CD8-positive, alpha-beta memory T cell (primary cell): ENCODE measurements around the gene PRKG1. TPM values are rescaled to one million over a fixed set of nuclear protein-coding genes. Genes with fewer than 3 reads are reported as not detected.

Experiments
- CTCF ChIA-PET: fragments of 350-600 bp; sonication (Branson Sonifier 250); formaldehyde crosslinking; loops from one replicate; lab custom pipeline; 2021; ENCODE audit warnings: antibody characterized with exemption; lab: Charles Lee
- POLR2A ChIA-PET: fragments of 350-600 bp; sonication (Branson Sonifier 250); formaldehyde crosslinking; loops from one replicate; lab custom pipeline; 2021; ENCODE audit warnings: antibody characterized with exemption; lab: Charles Lee
- DNase-seq, 5 donors: peaks; one replicate each; pipeline versions ENCODE4 v3.0.0 to v3.0.0-alpha.2; 2020 to 2022; ENCODE audit warnings: mixed read lengths in 1 of 5
- H3K27ac ChIP-seq: one replicate; pipeline ENCODE4 v1.7.0; 2013; ENCODE audit warnings: low read depth, mild to moderate bottlenecking, low read length, moderate library complexity
- H3K27me3 ChIP-seq: 2 replicates; pipeline ENCODE4 v1.7.0; 2013; ENCODE audit warnings: low read length, mild to moderate bottlenecking; ENCODE audit not compliant: insufficient read depth, poor library complexity, severe bottlenecking
- H3K36me3 ChIP-seq: 2 replicates; pipeline ENCODE4 v1.7.0; 2013; ENCODE audit warnings: mild to moderate bottlenecking, low read length, moderate library complexity; ENCODE audit not compliant: insufficient read depth
- H3K4me1 ChIP-seq: 2 replicates; pipeline ENCODE4 v1.7.0; 2013; ENCODE audit warnings: mild to moderate bottlenecking, low read length, moderate library complexity; ENCODE audit not compliant: insufficient read depth
- H3K4me3 ChIP-seq: 2 replicates; pipeline ENCODE4 v1.7.0; 2013; ENCODE audit warnings: mild to moderate bottlenecking, low read length
- H3K9me3 ChIP-seq: 2 replicates; pipeline ENCODE4 v1.7.0; 2013; ENCODE audit warnings: mild to moderate bottlenecking, low read length
- H3K27ac Mint-ChIP-seq, 8 donors: one replicate each; pipeline ENCODE4 v1.8.0; 2020 to 2021; ENCODE audit warnings: mixed read lengths in 8 of 8, mild to moderate bottlenecking in 6 of 8, inconsistent platforms in 3 of 8, moderate library complexity in 3 of 8
- H3K27me3 Mint-ChIP-seq, 2 donors: one replicate each; pipeline ENCODE4 v1.8.0; 2020 to 2021; ENCODE audit warnings: mixed read lengths in 2 of 2, mild to moderate bottlenecking in 1 of 2, moderate library complexity in 1 of 2
- H3K36me3 Mint-ChIP-seq, 3 donors: one replicate each; pipeline ENCODE4 v1.8.0; 2020 to 2021; ENCODE audit warnings: mixed read lengths in 3 of 3, inconsistent platforms in 1 of 3, mild to moderate bottlenecking in 1 of 3
- H3K4me1 Mint-ChIP-seq, 3 donors: one replicate each; pipeline ENCODE4 v1.8.0; 2020 to 2021; ENCODE audit warnings: mixed read lengths in 3 of 3, inconsistent platforms in 1 of 3, mild to moderate bottlenecking in 1 of 3
- H3K4me3 Mint-ChIP-seq, 7 donors: one replicate each; pipeline ENCODE4 v1.8.0; 2020 to 2021; ENCODE audit warnings: mixed read lengths in 7 of 7, mild to moderate bottlenecking in 6 of 7, moderate library complexity in 4 of 7, inconsistent platforms in 2 of 7
- H3K9me3 Mint-ChIP-seq, 5 donors: one replicate each; pipeline ENCODE4 v1.8.0; 2020 to 2022; ENCODE audit warnings: mixed read lengths in 5 of 5, mild to moderate bottlenecking in 3 of 5, moderate library complexity in 2 of 5, inconsistent platforms in 1 of 5
- polyA plus RNA-seq: library from polyadenylated mRNA; unstranded; fragments of 300-500 nt; fragmentation: Illumina TruSeq; gene quantifications from one replicate; pipeline ENCODE4 v1.2.3, GENCODE V29; 2021
- total RNA-seq, 2 experiments: library from RNA; stranded (reverse); gene quantifications; one replicate each; pipeline ENCODE4 v1.2.3, GENCODE V29; 2021

The PRKG1 gene
- total and polyA plus RNA-seq, 3 experiments from 2014 or later: not detected

GRCh38 chr10:51214207-51215196 is 140.2 kb downstream of the PRKG1 start:
- Mint-ChIP-seq H3K36me3 (no peaks in the 10 kb centered on the region), H3K27ac (no peak overlapping the region), H3K27me3 (no peaks in the 10 kb centered on the region), H3K4me1 (no peaks in the 10 kb centered on the region), H3K9me3 (peaks cover 0 to 2% (median 0%) of the 10 kb centered on the region in 5 donors), H3K4me3 (no peak overlapping the region)
- ChIA-PET POLR2A (no interaction called here), CTCF (no interaction called here)
- H3K9me3 ChIP-seq: no peaks in the 10 kb centered on the region
- no peak overlapping the region for H3K27ac ChIP-seq
- no peaks in the 10 kb centered on the region for H3K4me1 ChIP-seq
- no peaks in the 10 kb centered on the region for H3K36me3 ChIP-seq
- H3K4me3 ChIP-seq: no peak overlapping the region
- DNase-seq: no peak
- no peaks in the 10 kb centered on the region for H3K27me3 ChIP-seq

GRCh38 chr10:51215951-51216834 is 141.9 kb downstream of the PRKG1 start:
- Histone ChIP-seq H3K4me3 (no peak overlapping the region), H3K36me3 (no peaks in the 10 kb centered on the region), H3K27ac (no peak overlapping the region), H3K9me3 (no peaks in the 10 kb centered on the region), H3K4me1 (no peaks in the 10 kb centered on the region), H3K27me3 (no peaks in the 10 kb centered on the region)
- peaks cover 0 to 2% (median 0%) of the 10 kb centered on the region in 5 donors for H3K9me3 Mint-ChIP-seq
- H3K4me3 Mint-ChIP-seq: no peak overlapping the region
- CTCF ChIA-PET: no interaction called here
- no peaks in the 10 kb centered on the region for H3K27me3 Mint-ChIP-seq
- no peaks in the 10 kb centered on the region for H3K36me3 Mint-ChIP-seq
- POLR2A ChIA-PET: no interaction called here
- DNase-seq: no peak
- no peaks in the 10 kb centered on the region for H3K4me1 Mint-ChIP-seq
- no peak overlapping the region for H3K27ac Mint-ChIP-seq

GRCh38 chr10:51217505-51217904 is 143.2 kb downstream of the PRKG1 start:
- CTCF ChIA-PET: no interaction called here
- DNase-seq: no peak
- Histone ChIP-seq H3K4me3 (no peak overlapping the region), H3K4me1 (no peaks in the 10 kb centered on the region), H3K27me3 (no peaks in the 10 kb centered on the region), H3K9me3 (no peaks in the 10 kb centered on the region), H3K36me3 (no peaks in the 10 kb centered on the region), H3K27ac (no peak overlapping the region)
- POLR2A ChIA-PET: no interaction called here
- H3K27ac Mint-ChIP-seq: no peak overlapping the region
- no peaks in the 10 kb centered on the region for H3K36me3 Mint-ChIP-seq
- H3K27me3 Mint-ChIP-seq: no peaks in the 10 kb centered on the region
- no peaks in the 10 kb centered on the region for H3K4me1 Mint-ChIP-seq
- H3K4me3 Mint-ChIP-seq: no peak overlapping the region
- peaks cover 0 to under 1% (median 0%) of the 10 kb centered on the region in 5 donors for H3K9me3 Mint-ChIP-seq

GRCh38 chr10:51224671-51225161 is 150.4 kb downstream of the PRKG1 start:
- H3K4me1 ChIP-seq: no peaks in the 10 kb centered on the region
- H3K4me1 Mint-ChIP-seq: no peaks in the 10 kb centered on the region
- H3K27ac ChIP-seq: no peak overlapping the region
- H3K9me3 Mint-ChIP-seq: no peaks in the 10 kb centered on the region
- H3K36me3 Mint-ChIP-seq: no peaks in the 10 kb centered on the region
- H3K27me3 Mint-ChIP-seq: no peaks in the 10 kb centered on the region
- no peak overlapping the region for H3K4me3 Mint-ChIP-seq
- ChIA-PET POLR2A (no interaction called here), CTCF (no interaction called here)
- H3K27me3 ChIP-seq: no peaks in the 10 kb centered on the region
- no peaks in the 10 kb centered on the region for H3K36me3 ChIP-seq
- no peak overlapping the region for H3K27ac Mint-ChIP-seq
- H3K4me3 ChIP-seq: no peak overlapping the region
- no peaks in the 10 kb centered on the region for H3K9me3 ChIP-seq
- no peak for DNase-seq

- H3K9me3 Mint-ChIP-seq: no peaks in the 10 kb centered on the region
- Histone ChIP-seq H3K4me1 (no peaks in the 10 kb centered on the region), H3K4me3 (no peak overlapping the region), H3K27me3 (no peaks in the 10 kb centered on the region), H3K9me3 (no peaks in the 10 kb centered on the region), H3K36me3 (no peaks in the 10 kb centered on the region), H3K27ac (no peak overlapping the region)
- POLR2A ChIA-PET: no interaction called here
- no peak for DNase-seq
- no peaks in the 10 kb centered on the region for H3K36me3 Mint-ChIP-seq
- H3K27ac Mint-ChIP-seq: peak overlapping the region in 1 of 8 donors; percentile 70
- no peaks in the 10 kb centered on the region for H3K27me3 Mint-ChIP-seq
- H3K4me3 Mint-ChIP-seq: no peak overlapping the region
- H3K4me1 Mint-ChIP-seq: no peaks in the 10 kb centered on the region
- CTCF ChIA-PET: no interaction called here
These were observed 153.8 kb downstream of the PRKG1 start for GRCh38 chr10:51227897-51228713.

GRCh38 chr10:51228714-51229100 is 154.4 kb downstream of the PRKG1 start:
- no peak for DNase-seq
- CTCF ChIA-PET: no interaction called here

GRCh38 chr10:51230887-51231585 is 156.7 kb downstream of the PRKG1 start:
- Histone ChIP-seq H3K36me3 (no peaks in the 10 kb centered on the region), H3K27ac (no peak overlapping the region), H3K4me3 (no peak overlapping the region), H3K4me1 (no peaks in the 10 kb centered on the region), H3K27me3 (no peaks in the 10 kb centered on the region), H3K9me3 (no peaks in the 10 kb centered on the region)
- POLR2A ChIA-PET: no interaction called here
- CTCF ChIA-PET: no interaction called here
- no peaks in the 10 kb centered on the region for H3K4me1 Mint-ChIP-seq
- H3K36me3 Mint-ChIP-seq: no peaks in the 10 kb centered on the region
- H3K27ac Mint-ChIP-seq: no peak overlapping the region
- H3K9me3 Mint-ChIP-seq: no peaks in the 10 kb centered on the region
- H3K4me3 Mint-ChIP-seq: no peak overlapping the region
- no peaks in the 10 kb centered on the region for H3K27me3 Mint-ChIP-seq
- no peak for DNase-seq

More at GRCh38 chr10:51228714-51229100, 154.4 kb downstream of the PRKG1 start:
- H3K27ac Mint-ChIP-seq: no peak overlapping the region
- no peaks in the 10 kb centered on the region for H3K9me3 Mint-ChIP-seq
- Histone ChIP-seq H3K4me3 (no peak overlapping the region), H3K4me1 (no peaks in the 10 kb centered on the region), H3K27ac (no peak overlapping the region), H3K9me3 (no peaks in the 10 kb centered on the region), H3K36me3 (no peaks in the 10 kb centered on the region), H3K27me3 (no peaks in the 10 kb centered on the region)
- H3K4me1 Mint-ChIP-seq: no peaks in the 10 kb centered on the region
- no peak overlapping the region for H3K4me3 Mint-ChIP-seq
- H3K36me3 Mint-ChIP-seq: no peaks in the 10 kb centered on the region
- POLR2A ChIA-PET: no interaction called here
- H3K27me3 Mint-ChIP-seq: no peaks in the 10 kb centered on the region
